ENCODE data around the gene EHMT2. TPM values are rescaled to one million over a fixed set of nuclear protein-coding genes. Genes with fewer than 3 reads are reported as not detected.

The EHMT2 gene
- total and polyA plus RNA-seq, 2 of the 13 experiments (the other 11 are each of a cell fraction or from before 2014, with no cell fraction given): 55.2 to 69.2 TPM

DNA sequence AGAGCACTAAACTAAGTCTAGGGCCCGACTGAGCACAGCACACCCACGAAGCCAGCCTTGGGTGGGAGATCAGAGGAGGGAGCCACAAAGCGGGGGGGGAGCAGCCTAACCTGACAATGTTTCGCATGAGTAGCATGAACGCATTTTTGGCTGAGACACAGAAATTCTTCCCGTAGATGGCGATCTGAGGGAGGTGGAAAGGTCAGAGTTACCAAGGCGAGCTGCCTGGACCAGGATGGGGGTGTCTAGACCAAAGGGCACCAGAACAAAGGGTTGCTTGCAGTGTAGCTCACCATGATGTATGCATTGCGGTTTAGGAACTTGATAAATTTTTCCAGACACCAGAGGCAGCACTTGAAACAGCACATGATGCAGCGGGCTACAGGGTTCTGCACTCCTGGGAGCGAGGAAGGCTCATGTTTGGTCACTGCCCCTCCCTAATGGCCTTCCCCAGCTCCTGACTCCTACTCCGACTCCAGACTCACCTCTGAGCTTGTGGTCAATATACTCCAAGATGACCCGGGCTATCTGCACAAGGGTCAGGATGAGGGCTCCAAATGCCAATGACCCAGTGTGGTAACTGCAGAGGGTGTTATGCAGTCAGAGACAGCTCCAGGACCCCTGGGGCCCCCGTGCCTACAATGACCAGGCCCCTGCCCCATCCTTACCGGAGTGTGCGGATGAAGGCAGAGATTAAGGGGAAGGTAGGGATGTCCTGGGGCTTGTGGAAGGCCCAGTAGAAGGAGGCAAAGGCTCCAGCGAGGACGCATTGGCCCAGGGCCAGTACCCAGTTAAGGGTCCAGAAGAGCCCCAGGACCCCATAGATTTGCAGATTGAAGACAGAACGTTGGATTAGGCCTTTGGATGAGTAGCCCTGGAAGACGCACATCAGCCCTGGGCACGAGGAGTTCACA lies 32.0 kb downstream of the EHMT2 start (continued):
- peak; percentile 56; the same call in 1 of the 2 replicates for TF ChIP-seq BORCS8-MEF2B (CRISPR knock-in tag; IDR thresholded peaks at IDR 0.05)
- no peak for TF ChIP-seq NCOA5 (CRISPR knock-in tag; IDR thresholded peaks at IDR 0.05)
- TF ChIP-seq, protein P1, sequence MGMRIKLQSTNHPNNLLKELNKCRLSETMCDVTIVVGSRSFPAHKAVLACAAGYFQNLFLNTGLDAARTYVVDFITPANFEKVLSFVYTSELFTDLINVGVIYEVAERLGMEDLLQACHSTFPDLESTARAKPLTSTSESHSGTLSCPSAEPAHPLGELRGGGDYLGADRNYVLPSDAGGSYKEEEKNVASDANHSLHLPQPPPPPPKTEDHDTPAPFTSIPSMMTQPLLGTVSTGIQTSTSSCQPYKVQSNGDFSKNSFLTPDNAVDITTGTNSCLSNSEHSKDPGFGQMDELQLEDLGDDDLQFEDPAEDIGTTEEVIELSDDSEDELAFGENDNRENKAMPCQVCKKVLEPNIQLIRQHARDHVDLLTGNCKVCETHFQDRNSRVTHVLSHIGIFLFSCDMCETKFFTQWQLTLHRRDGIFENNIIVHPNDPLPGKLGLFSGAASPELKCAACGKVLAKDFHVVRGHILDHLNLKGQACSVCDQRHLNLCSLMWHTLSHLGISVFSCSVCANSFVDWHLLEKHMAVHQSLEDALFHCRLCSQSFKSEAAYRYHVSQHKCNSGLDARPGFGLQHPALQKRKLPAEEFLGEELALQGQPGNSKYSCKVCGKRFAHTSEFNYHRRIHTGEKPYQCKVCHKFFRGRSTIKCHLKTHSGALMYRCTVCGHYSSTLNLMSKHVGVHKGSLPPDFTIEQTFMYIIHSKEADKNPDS (CRISPR knock-in tag; IDR thresholded peaks at IDR 0.05): no peak
- TF ChIP-seq SALL2 (CRISPR knock-in tag; IDR thresholded peaks at IDR 0.05): peak; percentile 86; the same call in 1 of the 2 replicates
- TF ChIP-seq ZNF703 (CRISPR knock-in tag; IDR thresholded peaks at IDR 0.05; ENCODE audit: borderline replicate concordance): no peak
- no peak for TF ChIP-seq ZNF776 (CRISPR knock-in tag; IDR thresholded peaks at IDR 0.05)
- no peak for TF ChIP-seq ZNF317 (CRISPR knock-in tag; IDR thresholded peaks at IDR 0.05)
- no peak for TF ChIP-seq TSC22D2 (CRISPR knock-in tag; IDR thresholded peaks at IDR 0.05; ENCODE audit: borderline replicate concordance)
- peak; percentile 49; the same call in 1 of the 2 replicates for TF ChIP-seq ZNF263 (CRISPR knock-in tag; IDR thresholded peaks at IDR 0.05)
- TF ChIP-seq, protein P2, sequence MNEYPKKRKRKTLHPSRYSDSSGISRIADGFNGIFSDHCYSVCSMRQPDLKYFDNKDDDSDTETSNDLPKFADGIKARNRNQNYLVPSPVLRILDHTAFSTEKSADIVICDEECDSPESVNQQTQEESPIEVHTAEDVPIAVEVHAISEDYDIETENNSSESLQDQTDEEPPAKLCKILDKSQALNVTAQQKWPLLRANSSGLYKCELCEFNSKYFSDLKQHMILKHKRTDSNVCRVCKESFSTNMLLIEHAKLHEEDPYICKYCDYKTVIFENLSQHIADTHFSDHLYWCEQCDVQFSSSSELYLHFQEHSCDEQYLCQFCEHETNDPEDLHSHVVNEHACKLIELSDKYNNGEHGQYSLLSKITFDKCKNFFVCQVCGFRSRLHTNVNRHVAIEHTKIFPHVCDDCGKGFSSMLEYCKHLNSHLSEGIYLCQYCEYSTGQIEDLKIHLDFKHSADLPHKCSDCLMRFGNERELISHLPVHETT (CRISPR knock-in tag; conservative IDR thresholded peaks at IDR 0.05): no peak
- TF ChIP-seq ZFP62 (CRISPR knock-in tag; IDR thresholded peaks at IDR 0.05): no peak
- TF ChIP-seq, protein P3, sequence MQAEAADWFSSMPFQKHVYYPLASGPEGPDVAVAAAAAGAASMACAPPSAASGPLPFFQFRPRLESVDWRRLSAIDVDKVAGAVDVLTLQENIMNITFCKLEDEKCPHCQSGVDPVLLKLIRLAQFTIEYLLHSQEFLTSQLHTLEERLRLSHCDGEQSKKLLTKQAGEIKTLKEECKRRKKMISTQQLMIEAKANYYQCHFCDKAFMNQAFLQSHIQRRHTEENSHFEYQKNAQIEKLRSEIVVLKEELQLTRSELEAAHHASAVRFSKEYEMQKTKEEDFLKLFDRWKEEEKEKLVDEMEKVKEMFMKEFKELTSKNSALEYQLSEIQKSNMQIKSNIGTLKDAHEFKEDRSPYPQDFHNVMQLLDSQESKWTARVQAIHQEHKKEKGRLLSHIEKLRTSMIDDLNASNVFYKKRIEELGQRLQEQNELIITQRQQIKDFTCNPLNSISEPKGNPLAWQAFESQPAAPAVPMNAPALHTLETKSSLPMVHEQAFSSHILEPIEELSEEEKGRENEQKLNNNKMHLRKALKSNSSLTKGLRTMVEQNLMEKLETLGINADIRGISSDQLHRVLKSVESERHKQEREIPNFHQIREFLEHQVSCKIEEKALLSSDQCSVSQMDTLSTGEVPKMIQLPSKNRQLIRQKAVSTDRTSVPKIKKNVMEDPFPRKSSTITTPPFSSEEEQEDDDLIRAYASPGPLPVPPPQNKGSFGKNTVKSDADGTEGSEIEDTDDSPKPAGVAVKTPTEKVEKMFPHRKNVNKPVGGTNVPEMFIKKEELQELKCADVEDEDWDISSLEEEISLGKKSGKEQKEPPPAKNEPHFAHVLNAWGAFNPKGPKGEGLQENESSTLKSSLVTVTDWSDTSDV (CRISPR knock-in tag; IDR thresholded peaks at IDR 0.05): no peak
- peak; percentile 50; the same call in 1 of the 2 replicates for TF ChIP-seq TAF1 (CRISPR knock-in tag; IDR thresholded peaks at IDR 0.05)
- TF ChIP-seq, protein P4, sequence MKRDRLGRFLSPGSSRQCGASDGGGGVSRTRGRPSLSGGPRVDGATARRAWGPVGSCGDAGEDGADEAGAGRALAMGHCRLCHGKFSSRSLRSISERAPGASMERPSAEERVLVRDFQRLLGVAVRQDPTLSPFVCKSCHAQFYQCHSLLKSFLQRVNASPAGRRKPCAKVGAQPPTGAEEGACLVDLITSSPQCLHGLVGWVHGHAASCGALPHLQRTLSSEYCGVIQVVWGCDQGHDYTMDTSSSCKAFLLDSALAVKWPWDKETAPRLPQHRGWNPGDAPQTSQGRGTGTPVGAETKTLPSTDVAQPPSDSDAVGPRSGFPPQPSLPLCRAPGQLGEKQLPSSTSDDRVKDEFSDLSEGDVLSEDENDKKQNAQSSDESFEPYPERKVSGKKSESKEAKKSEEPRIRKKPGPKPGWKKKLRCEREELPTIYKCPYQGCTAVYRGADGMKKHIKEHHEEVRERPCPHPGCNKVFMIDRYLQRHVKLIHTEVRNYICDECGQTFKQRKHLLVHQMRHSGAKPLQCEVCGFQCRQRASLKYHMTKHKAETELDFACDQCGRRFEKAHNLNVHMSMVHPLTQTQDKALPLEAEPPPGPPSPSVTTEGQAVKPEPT (CRISPR knock-in tag; IDR thresholded peaks at IDR 0.05; ENCODE audit: low read depth): no peak
- TF ChIP-seq, protein P5, sequence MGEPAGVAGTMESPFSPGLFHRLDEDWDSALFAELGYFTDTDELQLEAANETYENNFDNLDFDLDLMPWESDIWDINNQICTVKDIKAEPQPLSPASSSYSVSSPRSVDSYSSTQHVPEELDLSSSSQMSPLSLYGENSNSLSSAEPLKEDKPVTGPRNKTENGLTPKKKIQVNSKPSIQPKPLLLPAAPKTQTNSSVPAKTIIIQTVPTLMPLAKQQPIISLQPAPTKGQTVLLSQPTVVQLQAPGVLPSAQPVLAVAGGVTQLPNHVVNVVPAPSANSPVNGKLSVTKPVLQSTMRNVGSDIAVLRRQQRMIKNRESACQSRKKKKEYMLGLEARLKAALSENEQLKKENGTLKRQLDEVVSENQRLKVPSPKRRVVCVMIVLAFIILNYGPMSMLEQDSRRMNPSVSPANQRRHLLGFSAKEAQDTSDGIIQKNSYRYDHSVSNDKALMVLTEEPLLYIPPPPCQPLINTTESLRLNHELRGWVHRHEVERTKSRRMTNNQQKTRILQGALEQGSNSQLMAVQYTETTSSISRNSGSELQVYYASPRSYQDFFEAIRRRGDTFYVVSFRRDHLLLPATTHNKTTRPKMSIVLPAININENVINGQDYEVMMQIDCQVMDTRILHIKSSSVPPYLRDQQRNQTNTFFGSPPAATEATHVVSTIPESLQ (CRISPR knock-in tag; conservative IDR thresholded peaks at IDR 0.05): no peak
- TF ChIP-seq, protein P6, sequence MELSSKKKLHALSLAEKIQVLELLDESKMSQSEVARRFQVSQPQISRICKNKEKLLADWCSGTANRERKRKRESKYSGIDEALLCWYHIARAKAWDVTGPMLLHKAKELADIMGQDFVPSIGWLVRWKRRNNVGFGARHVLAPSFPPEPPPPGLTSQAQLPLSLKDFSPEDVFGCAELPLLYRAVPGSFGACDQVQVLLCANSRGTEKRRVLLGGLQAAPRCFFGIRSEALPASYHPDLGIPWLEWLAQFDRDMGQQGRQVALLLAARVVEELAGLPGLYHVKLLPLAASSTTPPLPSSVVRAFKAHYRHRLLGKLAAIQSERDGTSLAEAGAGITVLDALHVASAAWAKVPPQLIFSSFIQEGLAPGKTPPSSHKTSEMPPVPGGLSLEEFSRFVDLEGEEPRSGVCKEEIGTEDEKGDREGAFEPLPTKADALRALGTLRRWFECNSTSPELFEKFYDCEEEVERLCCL (CRISPR knock-in tag; IDR thresholded peaks at IDR 0.05; ENCODE audit: borderline replicate concordance): peak; percentile 97

Data from HepG2 (cell line).